Measurements from ENCODE around the gene BPI.
"Not testable (repeated sequence)": the region's sequence is repeated elsewhere in the genome, so short reads cannot be mapped to it uniquely, and the experiment has no call there.

The BPI gene

DNA sequence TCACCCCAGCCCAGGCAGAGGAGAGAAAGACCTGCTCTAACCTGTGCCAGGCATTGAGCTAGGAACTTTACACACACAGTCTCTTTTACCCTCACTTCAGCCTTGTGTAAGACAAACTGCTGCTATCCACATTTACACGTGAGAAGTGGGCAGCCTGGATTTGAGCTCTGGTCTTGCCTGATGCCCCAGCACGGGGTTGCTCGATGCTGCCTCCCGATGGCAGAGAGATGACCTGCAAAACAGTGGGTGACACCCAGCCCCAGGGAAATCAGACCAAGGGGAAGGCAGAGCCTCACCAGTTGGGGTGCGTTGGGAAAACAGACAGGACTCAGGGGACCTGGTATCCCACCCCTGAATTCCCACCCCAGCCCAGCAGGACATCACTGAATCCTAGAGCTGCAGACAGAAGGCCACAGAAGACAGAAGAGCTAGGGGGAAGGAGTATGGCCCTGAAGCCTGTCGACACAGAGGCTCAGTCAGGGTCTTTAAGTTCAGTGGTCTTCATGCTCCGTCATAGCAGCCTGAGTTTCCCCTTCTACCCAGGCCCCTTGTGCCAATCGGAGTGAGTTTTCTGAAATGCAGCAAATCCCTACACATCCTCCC is 990 bp downstream of the BPI start:
- peak; percentile 29 for DNase-seq (ENCODE audit: low spot score)

- no peak for DNase-seq (ENCODE audit: low spot score)
These were observed 1.6 kb downstream of the BPI start for GRCh38 chr20:38305541-38305940.

- DNase-seq (ENCODE audit: low spot score), result no peak
These were observed 2.4 kb downstream of the BPI start for GRCh38 chr20:38306379-38306778.

- DNase-seq (ENCODE audit: low spot score), result no peak
These were observed 3.6 kb downstream of the BPI start for GRCh38 chr20:38307371-38308046.

DNA sequence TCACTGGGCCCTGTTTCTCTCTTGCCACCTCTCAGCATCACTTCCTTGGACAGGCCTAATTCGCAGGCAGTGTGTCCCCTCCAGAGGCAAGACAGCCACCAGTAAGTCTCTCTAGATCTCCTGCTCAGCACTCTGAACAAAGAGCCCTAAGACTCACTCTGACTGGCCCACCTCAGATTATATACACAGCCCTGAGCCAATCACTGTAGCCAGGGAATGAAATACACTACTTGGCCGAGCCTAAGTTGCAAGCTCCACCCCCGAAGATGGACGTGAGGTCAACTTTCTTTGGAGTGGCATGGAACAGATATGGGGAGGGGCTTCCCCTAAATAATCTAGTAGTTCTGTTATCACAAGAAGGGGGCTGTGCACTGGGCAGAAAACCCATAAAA is 4.1 kb downstream of the BPI start:
- DNase-seq (ENCODE audit: low spot score), result no peak

GRCh38 chr20:38308447-38308846 is 4.5 kb downstream of the BPI start:
- DNase-seq (ENCODE audit: low spot score), result no peak

GRCh38 chr20:38311091-38311490 is 7.1 kb downstream of the BPI start:
- DNase-seq (ENCODE audit: low spot score), result no peak

GRCh38 chr20:38311491-38311890 is 7.5 kb downstream of the BPI start:
- no peak for DNase-seq (ENCODE audit: low spot score)

DNA sequence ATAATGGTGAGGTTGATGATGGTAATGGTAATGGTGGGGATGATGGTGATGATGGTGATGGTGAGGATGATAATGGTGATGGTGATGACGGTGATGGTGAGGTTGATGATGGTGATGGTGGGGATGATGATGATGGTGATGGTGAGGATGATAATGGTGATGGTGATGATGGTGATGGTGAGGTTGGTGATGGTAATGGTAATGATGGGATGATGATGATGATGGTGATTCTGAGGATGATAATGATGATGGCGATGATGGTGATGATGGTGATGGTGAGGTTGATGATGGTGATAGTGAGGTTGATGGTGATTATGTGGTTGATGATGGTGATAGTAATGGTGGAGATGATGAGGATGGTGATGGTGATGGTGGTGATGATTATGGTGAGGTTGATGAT is 9.7 kb downstream of the BPI start:
- no peak for DNase-seq (ENCODE audit: low spot score)

DNA sequence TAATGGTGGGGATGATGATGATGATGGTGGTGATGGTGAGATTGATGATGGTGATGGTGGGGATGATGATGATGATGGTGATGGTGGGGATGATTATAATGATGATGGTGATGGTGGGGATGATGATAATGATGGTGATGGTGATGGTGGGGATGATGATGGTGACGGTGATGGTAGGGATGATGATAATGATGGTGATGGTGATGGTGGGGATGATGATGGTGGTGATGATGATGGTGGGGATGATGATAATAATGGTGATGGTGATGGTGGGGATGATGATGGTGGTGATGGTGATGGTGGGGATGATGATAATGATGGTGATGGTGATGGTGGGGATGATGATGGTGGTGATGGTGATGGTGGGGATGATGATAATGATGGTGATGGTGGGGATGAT is 10.4 kb downstream of the BPI start:
- DNase-seq (ENCODE audit: low spot score), result not testable (repeated sequence)

DNA sequence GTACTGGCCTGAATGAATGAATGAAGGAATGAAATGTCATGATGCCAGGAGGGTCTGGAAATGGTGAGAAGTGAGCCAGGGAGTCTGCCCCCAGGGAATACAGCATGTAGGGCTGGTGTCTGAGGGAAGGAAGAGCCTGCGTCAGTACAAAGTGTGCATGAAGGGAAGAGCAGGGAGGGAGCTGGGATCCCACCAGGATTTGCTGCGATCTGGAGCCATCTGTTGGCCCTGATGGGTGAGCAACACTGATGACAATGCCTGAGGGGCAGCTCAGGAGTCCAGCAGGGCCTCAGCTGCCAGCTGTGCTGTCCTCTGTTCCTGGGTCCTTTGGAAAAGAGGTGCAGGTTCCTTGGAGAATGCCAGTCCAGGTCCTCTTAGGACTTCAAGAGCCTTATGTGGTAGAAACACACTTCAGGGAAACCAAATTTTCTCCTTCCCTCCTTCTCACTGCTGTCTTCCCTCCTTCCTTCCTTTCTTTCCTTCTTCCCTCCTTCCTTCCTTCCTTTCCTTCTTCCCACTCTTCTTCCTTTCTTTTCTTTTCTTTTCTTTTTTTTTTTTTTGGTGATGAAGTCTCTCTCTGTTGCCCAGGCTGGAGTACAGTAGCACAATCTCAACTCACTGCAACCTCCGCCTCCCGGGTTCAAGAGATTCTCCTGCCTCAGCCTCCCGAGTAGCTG is 11.5 kb downstream of the BPI start:
- no peak for DNase-seq (ENCODE audit: low spot score)

DNA sequence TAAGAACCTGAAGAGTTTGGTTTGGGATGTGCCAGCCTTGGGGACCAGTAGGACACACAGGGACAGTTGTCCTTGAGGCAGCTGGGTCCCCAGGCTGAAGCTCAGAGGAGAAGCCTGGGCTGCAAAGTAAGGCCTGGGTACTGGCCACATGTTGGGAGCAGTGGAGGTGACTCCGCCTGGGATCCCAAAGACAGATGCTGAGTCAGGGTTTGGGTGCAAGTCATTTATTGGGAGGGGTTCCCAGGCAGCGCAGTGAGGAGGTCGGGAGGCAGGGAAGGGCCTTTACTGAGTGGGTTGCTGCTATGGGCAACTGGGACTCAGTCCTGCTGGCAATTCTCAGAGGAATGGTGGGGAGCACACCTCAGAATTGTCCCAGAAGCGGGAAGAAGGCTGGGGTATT is 12.4 kb downstream of the BPI start:
- DNase-seq (ENCODE audit: low spot score), result no peak

GRCh38 chr20:38317422-38317821 is 13.5 kb downstream of the BPI start:
- no peak for DNase-seq (ENCODE audit: low spot score)

DNA sequence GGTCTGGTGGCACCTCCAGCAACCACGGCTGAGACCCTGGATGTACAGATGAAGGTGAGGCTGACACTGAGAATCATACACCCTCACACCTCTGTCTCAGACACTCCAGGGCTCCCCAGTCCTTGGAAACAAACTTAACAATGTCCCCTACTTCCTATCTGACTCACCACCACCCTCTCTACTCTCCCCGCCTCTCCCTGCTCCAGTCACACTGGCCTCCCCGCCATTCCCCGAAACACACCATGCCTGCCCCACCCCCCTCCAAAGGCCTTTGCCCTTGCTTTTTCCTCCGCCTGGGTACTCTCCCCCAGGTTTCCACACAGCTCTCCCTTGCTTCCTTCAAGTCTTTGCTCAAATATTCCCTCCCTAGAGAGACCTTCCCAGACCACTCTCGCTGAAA is 16.3 kb downstream of the BPI start:
- DNase-seq (ENCODE audit: low spot score), result no peak

DNA sequence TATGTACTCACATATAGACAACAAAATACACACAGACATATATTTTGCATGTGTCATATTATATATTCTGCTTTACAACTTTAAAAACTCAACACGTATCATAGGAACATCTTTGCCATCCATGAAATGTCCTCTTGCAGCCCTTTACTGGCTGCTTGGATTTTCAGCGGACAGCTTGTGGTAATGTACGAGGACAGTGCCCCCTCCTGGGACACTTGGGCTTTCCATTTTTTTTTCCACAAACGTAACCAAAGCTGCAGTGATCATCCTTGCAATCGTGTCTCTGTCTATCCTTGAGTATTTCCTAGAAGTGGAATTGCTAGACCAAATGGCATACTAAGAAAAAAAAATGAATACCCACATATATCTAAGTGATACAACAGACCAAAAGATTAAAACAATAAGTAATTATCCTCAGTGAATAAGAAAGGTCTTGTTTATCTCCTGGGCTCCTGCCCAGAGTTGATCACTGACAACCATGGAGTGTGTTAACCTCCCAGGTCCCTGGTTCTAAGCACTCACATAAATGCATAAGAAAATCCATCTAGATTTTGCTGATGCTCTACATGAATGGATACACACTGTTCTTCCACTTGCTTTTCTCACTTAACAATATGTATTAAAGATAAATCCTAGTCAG is 18.1 kb downstream of the BPI start:
- peak; percentile 6 for DNase-seq (ENCODE audit: low spot score)

DNA sequence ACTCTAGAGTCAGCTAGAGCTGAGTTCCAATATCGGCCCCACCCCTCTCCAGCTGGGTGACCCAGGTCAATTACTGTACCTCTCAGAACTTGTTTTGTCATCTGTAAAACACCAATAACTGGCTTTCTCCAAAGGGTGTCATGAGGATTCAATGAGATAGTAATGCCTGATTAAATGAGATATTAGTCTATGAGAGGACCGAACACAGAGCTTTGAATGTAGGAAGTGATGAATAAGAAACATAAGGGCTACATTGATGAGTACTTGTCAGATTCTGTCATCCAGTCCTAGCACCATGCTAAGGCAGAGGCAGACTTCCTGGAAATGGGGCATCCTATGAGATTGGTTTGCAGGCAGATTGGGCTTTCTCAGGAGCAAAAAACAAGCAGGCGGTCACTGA is 20.2 kb downstream of the BPI start:
- DNase-seq (ENCODE audit: low spot score), result no peak

GRCh38 chr20:38325167-38325566 is 21.2 kb downstream of the BPI start:
- DNase-seq (ENCODE audit: low spot score), result no peak

DNA sequence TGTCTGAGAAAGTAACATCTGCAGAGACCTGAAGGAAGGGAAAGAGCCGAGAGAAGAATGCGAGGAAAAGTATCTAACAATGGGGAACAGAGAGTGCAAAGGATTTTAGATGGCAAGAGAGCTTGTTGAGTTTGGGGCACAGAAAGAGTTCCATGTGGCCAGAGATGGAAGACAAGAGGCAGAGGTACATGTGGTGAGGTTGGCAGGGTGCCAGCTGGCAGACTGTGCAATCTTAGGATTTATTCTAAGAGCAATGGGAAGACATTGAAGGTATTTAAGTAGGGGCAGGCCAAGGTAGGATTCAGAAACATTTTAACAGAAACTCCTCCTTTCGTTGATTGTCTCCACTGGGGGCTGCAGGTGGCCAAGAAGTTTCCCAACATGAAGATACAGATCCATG is 21.9 kb downstream of the BPI start:
- DNase-seq (ENCODE audit: low spot score), result no peak

DNA sequence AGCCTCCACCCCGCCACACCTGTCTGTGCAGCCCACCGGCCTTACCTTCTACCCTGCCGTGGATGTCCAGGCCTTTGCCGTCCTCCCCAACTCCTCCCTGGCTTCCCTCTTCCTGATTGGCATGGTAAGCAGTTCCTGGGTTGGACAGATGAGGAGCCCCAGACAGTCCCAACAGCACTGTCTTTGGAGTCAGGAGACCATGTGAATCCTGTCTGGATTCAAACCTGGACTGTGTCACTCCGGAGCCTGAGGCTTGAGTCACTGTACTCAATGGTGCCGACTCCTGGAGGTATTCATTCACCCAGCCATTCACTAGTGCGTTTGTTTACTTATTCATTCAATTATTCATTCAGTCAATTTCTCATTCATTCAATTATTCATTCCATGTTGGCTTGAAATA is 22.4 kb downstream of the BPI start:
- DNase-seq (ENCODE audit: low spot score), result no peak

DNA sequence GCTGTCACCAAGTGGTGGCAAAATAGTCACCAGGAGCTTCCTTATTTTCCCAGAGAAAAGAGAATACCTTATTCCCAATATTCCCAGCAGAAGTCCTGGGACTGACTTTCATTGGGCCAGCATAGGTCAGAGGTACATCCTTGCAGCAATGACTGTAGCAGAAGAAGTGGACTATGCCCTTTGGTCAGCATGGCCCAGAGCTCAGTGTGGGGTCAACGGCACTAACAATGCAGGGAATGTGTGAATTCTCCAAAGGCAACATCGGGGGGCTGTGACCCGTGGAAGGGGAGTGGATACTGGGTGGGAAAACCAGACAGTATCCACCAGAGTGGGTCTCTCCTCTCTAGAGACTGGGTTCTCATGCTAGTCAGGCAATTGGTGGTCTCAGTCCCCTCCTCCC is 26.7 kb downstream of the BPI start:
- no peak for DNase-seq (ENCODE audit: low spot score)

DNA sequence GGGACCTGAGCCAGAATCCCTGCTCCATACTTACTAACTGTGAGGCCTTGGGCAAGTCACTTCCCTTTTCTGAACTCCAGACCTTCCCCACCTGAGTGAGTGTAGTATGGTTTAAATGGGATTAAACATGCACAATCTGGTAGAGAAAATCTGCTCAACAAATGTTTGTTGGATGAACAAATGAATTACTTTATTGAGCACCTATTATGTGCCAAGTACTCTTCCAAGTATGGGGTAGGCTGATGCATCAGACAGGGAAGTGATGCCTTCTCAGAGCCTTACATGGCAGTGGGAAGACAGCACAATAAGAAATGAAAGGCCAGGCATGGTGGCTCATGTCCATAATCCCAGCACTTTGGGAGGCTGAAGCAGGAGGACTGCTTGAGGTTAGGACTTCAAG is 27.3 kb downstream of the BPI start:
- DNase-seq (ENCODE audit: low spot score), result no peak

DNA sequence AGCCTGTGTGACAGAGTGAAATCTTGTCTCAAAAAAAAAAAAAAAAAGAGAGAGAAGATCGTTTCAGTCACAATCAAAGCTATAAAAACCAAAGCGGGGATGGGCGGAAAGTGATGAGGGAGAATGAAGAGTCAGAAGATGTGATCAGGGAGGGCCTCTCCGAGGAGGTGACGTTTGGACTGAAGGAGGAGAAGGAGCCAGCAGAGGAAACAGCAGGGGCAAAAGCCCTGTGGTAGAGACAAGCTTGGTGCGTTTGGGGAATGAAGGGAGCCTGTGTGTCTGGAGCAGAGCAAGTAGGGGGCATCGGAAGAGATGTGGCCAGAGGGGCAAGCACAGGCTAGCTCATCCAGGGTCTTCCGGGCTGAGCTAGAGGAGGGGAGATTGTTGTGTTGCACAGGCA is 27.9 kb downstream of the BPI start:
- no peak for DNase-seq (ENCODE audit: low spot score)

DNA sequence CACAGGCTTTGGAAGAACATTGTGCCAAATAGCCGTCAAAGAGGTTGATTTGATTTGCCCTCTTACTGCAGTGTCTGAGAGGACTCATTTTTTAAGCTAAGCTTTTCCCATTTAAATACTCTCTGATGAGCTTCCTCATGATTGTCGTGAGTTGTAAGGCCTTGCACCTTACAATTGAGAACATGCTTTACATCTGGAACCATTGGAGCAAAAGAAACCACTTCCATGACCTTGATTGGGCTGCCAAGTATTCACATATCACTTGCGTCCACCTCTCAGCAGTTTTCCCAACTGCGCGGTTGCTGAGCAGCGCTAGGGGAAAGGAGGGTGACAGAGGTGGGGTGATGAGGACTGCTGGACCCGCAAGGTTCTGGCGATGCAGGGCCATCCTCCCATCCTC is 30.1 kb downstream of the BPI start:
- DNase-seq (ENCODE audit: low spot score), result no peak
